Measurements from ENCODE around the gene EVC2. TPM values are rescaled to one million over a fixed set of nuclear protein-coding genes. Genes with fewer than 3 reads are reported as not detected.

Gene EVC2
- total and polyA plus RNA-seq, 3 experiments from 2014 or later = 0.84 to 1.3 (median 0.92) TPM

GRCh38 chr4:5547651-5548249 lies 160.6 kb downstream of the EVC2 start:
- Histone ChIP-seq H3K9me3 (ENCODE audit: low read length) (no peaks in the 10 kb centered on the region), H3K4me3 (ENCODE audit: low read length) (no peak overlapping the region), H3K36me3 (ENCODE audit: insufficient read depth, low read length) (no peaks in the 10 kb centered on the region), H3K4me1 (ENCODE audit: insufficient read depth, low read length) (no peaks in the 10 kb centered on the region), H3K27ac (ENCODE audit: low read depth, low read length) (no peak overlapping the region), H3K27me3 (ENCODE audit: insufficient read depth, low read length, poor library complexity, severe bottlenecking) (no peaks in the 10 kb centered on the region)
- H3K27me3 Mint-ChIP-seq = peaks cover 0 to 2% of the 10 kb centered on the region in 2 donors
- H3K9me3 Mint-ChIP-seq = peaks cover 0 to 17% (median 7%) of the 10 kb centered on the region in 5 donors
- ChIA-PET POLR2A (no interaction called here), CTCF (no interaction called here)
- H3K27ac Mint-ChIP-seq = no peak overlapping the region
- no peak overlapping the region for H3K4me3 Mint-ChIP-seq
- no peaks in the 10 kb centered on the region for H3K4me1 Mint-ChIP-seq
- no peak for DNase-seq
- H3K36me3 Mint-ChIP-seq = peaks cover 0 to 7% (median 5%) of the 10 kb centered on the region in 3 donors

- H3K36me3 Mint-ChIP-seq = peaks cover 0 to 5% (median 0%) of the 10 kb centered on the region in 3 donors
- Histone ChIP-seq H3K4me1 (ENCODE audit: insufficient read depth, low read length) (no peaks in the 10 kb centered on the region), H3K9me3 (ENCODE audit: low read length) (no peaks in the 10 kb centered on the region), H3K27ac (ENCODE audit: low read depth, low read length) (no peak overlapping the region), H3K27me3 (ENCODE audit: insufficient read depth, low read length, poor library complexity, severe bottlenecking) (no peaks in the 10 kb centered on the region), H3K4me3 (ENCODE audit: low read length) (no peak overlapping the region), H3K36me3 (ENCODE audit: insufficient read depth, low read length) (no peaks in the 10 kb centered on the region)
- H3K4me3 Mint-ChIP-seq = no peak overlapping the region
- H3K9me3 Mint-ChIP-seq = peaks cover 0 to 12% (median 8%) of the 10 kb centered on the region in 5 donors
- H3K27ac Mint-ChIP-seq = no peak overlapping the region
- POLR2A ChIA-PET = interaction anchor here (0.5 kb wide), 1 partner anchor 10 kb away, joined by 4 read pairs; no protein-coding TSS in a partner anchor
- no peaks in the 10 kb centered on the region for H3K4me1 Mint-ChIP-seq
- no peak for DNase-seq
- peaks cover 0 to 5% of the 10 kb centered on the region in 2 donors for H3K27me3 Mint-ChIP-seq
- CTCF ChIA-PET = no interaction called here
Observed at GRCh38 chr4:5545271-5545670, 163.1 kb downstream of the EVC2 start.

GRCh38 chr4:5544762-5545161 lies 163.6 kb downstream of the EVC2 start:
- H3K27ac Mint-ChIP-seq = no peak overlapping the region
- H3K4me1 Mint-ChIP-seq = no peaks in the 10 kb centered on the region
- CTCF ChIA-PET = no interaction called here
- H3K27me3 Mint-ChIP-seq = peaks cover 0 to 5% of the 10 kb centered on the region in 2 donors
- POLR2A ChIA-PET = no interaction called here
- Histone ChIP-seq H3K4me3 (ENCODE audit: low read length) (no peak overlapping the region), H3K4me1 (ENCODE audit: insufficient read depth, low read length) (no peaks in the 10 kb centered on the region), H3K9me3 (ENCODE audit: low read length) (no peaks in the 10 kb centered on the region), H3K36me3 (ENCODE audit: insufficient read depth, low read length) (no peaks in the 10 kb centered on the region), H3K27ac (ENCODE audit: low read depth, low read length) (no peak overlapping the region), H3K27me3 (ENCODE audit: insufficient read depth, low read length, poor library complexity, severe bottlenecking) (no peaks in the 10 kb centered on the region)
- no peak for DNase-seq
- peaks cover 0 to 7% (median 4%) of the 10 kb centered on the region in 5 donors for H3K9me3 Mint-ChIP-seq
- peaks cover 0 to 5% (median 0%) of the 10 kb centered on the region in 3 donors for H3K36me3 Mint-ChIP-seq
- H3K4me3 Mint-ChIP-seq = no peak overlapping the region

GRCh38 chr4:5543681-5544080 lies 164.7 kb downstream of the EVC2 start:
- Mint-ChIP-seq H3K9me3 (peaks cover 0 to 5% (median 3%) of the 10 kb centered on the region in 5 donors), H3K4me3 (no peak overlapping the region), H3K27ac (peak overlapping the region in 1 of 8 donors; percentile 72), H3K36me3 (peaks cover 0 to 5% (median 0%) of the 10 kb centered on the region in 3 donors), H3K4me1 (no peaks in the 10 kb centered on the region), H3K27me3 (peaks cover 0 to 5% of the 10 kb centered on the region in 2 donors)
- no peaks in the 10 kb centered on the region for H3K4me1 ChIP-seq (ENCODE audit: insufficient read depth, low read length)
- H3K27me3 ChIP-seq (ENCODE audit: insufficient read depth, low read length, poor library complexity, severe bottlenecking) = no peaks in the 10 kb centered on the region
- no peaks in the 10 kb centered on the region for H3K36me3 ChIP-seq (ENCODE audit: insufficient read depth, low read length)
- H3K9me3 ChIP-seq (ENCODE audit: low read length) = no peaks in the 10 kb centered on the region
- no peak overlapping the region for H3K4me3 ChIP-seq (ENCODE audit: low read length)
- H3K27ac ChIP-seq (ENCODE audit: low read depth, low read length) = no peak overlapping the region
- CTCF ChIA-PET = no interaction called here
- no peak for DNase-seq
- POLR2A ChIA-PET = no interaction called here

GRCh38 chr4:5541169-5541568 lies 167.2 kb downstream of the EVC2 start:
- H3K27me3 ChIP-seq (ENCODE audit: insufficient read depth, low read length, poor library complexity, severe bottlenecking) = no peaks in the 10 kb centered on the region
- peaks cover 0 to 5% (median 0%) of the 10 kb centered on the region in 3 donors for H3K36me3 Mint-ChIP-seq
- CTCF ChIA-PET = no interaction called here
- H3K4me1 Mint-ChIP-seq = no peaks in the 10 kb centered on the region
- POLR2A ChIA-PET = no interaction called here
- no peaks in the 10 kb centered on the region for H3K4me1 ChIP-seq (ENCODE audit: insufficient read depth, low read length)
- no peaks in the 10 kb centered on the region for H3K36me3 ChIP-seq (ENCODE audit: insufficient read depth, low read length)
- no peak for DNase-seq
- H3K27ac ChIP-seq (ENCODE audit: low read depth, low read length) = no peak overlapping the region
- peaks cover 0 to 5% (median 3%) of the 10 kb centered on the region in 5 donors for H3K9me3 Mint-ChIP-seq
- no peak overlapping the region for H3K27ac Mint-ChIP-seq
- H3K27me3 Mint-ChIP-seq = peaks cover 0 to 5% of the 10 kb centered on the region in 2 donors
- no peak overlapping the region for H3K4me3 ChIP-seq (ENCODE audit: low read length)
- no peaks in the 10 kb centered on the region for H3K9me3 ChIP-seq (ENCODE audit: low read length)
- H3K4me3 Mint-ChIP-seq = no peak overlapping the region

- peaks cover 0 to 4% of the 10 kb centered on the region in 2 donors for H3K27me3 Mint-ChIP-seq
- Histone ChIP-seq H3K27me3 (ENCODE audit: insufficient read depth, low read length, poor library complexity, severe bottlenecking) (no peaks in the 10 kb centered on the region), H3K27ac (ENCODE audit: low read depth, low read length) (no peak overlapping the region), H3K36me3 (ENCODE audit: insufficient read depth, low read length) (no peaks in the 10 kb centered on the region), H3K4me1 (ENCODE audit: insufficient read depth, low read length) (no peaks in the 10 kb centered on the region), H3K4me3 (ENCODE audit: low read length) (no peak overlapping the region), H3K9me3 (ENCODE audit: low read length) (no peaks in the 10 kb centered on the region)
- no peaks in the 10 kb centered on the region for H3K4me1 Mint-ChIP-seq
- H3K4me3 Mint-ChIP-seq = no peak overlapping the region
- ChIA-PET CTCF (no interaction called here), POLR2A (no interaction called here)
- H3K9me3 Mint-ChIP-seq = peaks cover 2 to 10% (median 8%) of the 10 kb centered on the region in 5 donors
- peaks cover 0 to 3% (median 3%) of the 10 kb centered on the region in 3 donors for H3K36me3 Mint-ChIP-seq
- DNase-seq = no peak
- H3K27ac Mint-ChIP-seq = no peak overlapping the region
Observed at GRCh38 chr4:5539584-5539983, 168.8 kb downstream of the EVC2 start.

GRCh38 chr4:5532100-5532499 lies 176.3 kb downstream of the EVC2 start:
- no peaks in the 10 kb centered on the region for H3K36me3 ChIP-seq (ENCODE audit: insufficient read depth, low read length)
- H3K27me3 ChIP-seq (ENCODE audit: insufficient read depth, low read length, poor library complexity, severe bottlenecking) = no peaks in the 10 kb centered on the region
- H3K27ac ChIP-seq (ENCODE audit: low read depth, low read length) = no peak overlapping the region
- no peaks in the 10 kb centered on the region for H3K9me3 ChIP-seq (ENCODE audit: low read length)
- Mint-ChIP-seq H3K36me3 (peaks cover 0 to 9% (median 0%) of the 10 kb centered on the region in 3 donors), H3K4me3 (no peak overlapping the region), H3K27me3 (peaks cover 0 to 1% of the 10 kb centered on the region in 2 donors), H3K4me1 (peaks cover 2 to 8% (median 3%) of the 10 kb centered on the region in 3 donors), H3K27ac (no peak overlapping the region), H3K9me3 (peaks cover 7 to 15% (median 10%) of the 10 kb centered on the region in 5 donors)
- ChIA-PET CTCF (no interaction called here), POLR2A (no interaction called here)
- no peaks in the 10 kb centered on the region for H3K4me1 ChIP-seq (ENCODE audit: insufficient read depth, low read length)
- DNase-seq = no peak
- H3K4me3 ChIP-seq (ENCODE audit: low read length) = no peak overlapping the region

GRCh38 chr4:5528031-5528436 lies 180.3 kb downstream of the EVC2 start:
- no peaks in the 10 kb centered on the region for H3K27me3 Mint-ChIP-seq
- no peaks in the 10 kb centered on the region for H3K4me1 Mint-ChIP-seq
- no peak overlapping the region for H3K4me3 Mint-ChIP-seq
- Histone ChIP-seq H3K27ac (ENCODE audit: low read depth, low read length) (no peak overlapping the region), H3K9me3 (ENCODE audit: low read length) (no peaks in the 10 kb centered on the region), H3K36me3 (ENCODE audit: insufficient read depth, low read length) (no peaks in the 10 kb centered on the region), H3K4me3 (ENCODE audit: low read length) (no peak overlapping the region), H3K27me3 (ENCODE audit: insufficient read depth, low read length, poor library complexity, severe bottlenecking) (no peaks in the 10 kb centered on the region), H3K4me1 (ENCODE audit: insufficient read depth, low read length) (no peaks in the 10 kb centered on the region)
- ChIA-PET CTCF (no interaction called here), POLR2A (no interaction called here)
- no peak overlapping the region for H3K27ac Mint-ChIP-seq
- H3K36me3 Mint-ChIP-seq = no peaks in the 10 kb centered on the region
- DNase-seq = no peak
- H3K9me3 Mint-ChIP-seq = peaks cover 0 to 3% (median 0%) of the 10 kb centered on the region in 5 donors
